K562 (cell line): ENCODE measurements around the gene CNTN4. TPM values are rescaled to one million over a fixed set of nuclear protein-coding genes. Genes with fewer than 3 reads are reported as not detected.

Experiments used
- ATAC-seq: fragments of 200-7000 bp; cut with Tn5 transposase; 3 replicates; pipeline ENCODE4 v1.9.1; 2020; ENCODE audit warnings: moderate library complexity
- BruUV-seq: library from RNA; stranded (reverse); fragments of 400-500 nt; replicated peaks from 2 replicates; lab custom pipeline; 2021; lab: Mats Ljungman, UMichigan
- CTCF ChIA-PET: fragments of 300-600 bp; formaldehyde crosslinking; extraction: SDS; loops from one replicate; lab custom pipeline; 2021; ENCODE audit warnings: low intra/inter-chr PET ratio; lab: Yijun Ruan, JAX
- POLR2A ChIA-PET: fragments of 300-600, 350-650 bp; sonication (Branson Sonifier 250); formaldehyde crosslinking; extraction: SDS; loops from one replicate; lab custom pipeline; 2021; ENCODE audit warnings: antibody characterized with exemption, inconsistent platforms; lab: Yijun Ruan, JAX
- DNase-seq, 4 experiments: peaks; one replicate each; pipeline versions ENCODE4 v3.0.0 to v3.0.0-alpha.2; 2011 to 2018; ENCODE audit warnings: low spot score in 3 of 4, mixed read lengths in 3 of 4; ENCODE audit errors: extremely low read depth in 1 of 4
- FAIRE-seq: peaks from 2 replicates; lab custom pipeline; 2011; peaks lifted over from hg19 to GRCh38; lab: Jason Lieb, UNC
- H2AFZ ChIP-seq: 2 replicates; pipeline ENCODE4 v1.6.0; 2011; ENCODE audit warnings: low read depth, low read length, control low read depth, inconsistent platforms
- H3K27ac ChIP-seq: fragments of 200-600 bp; 3 replicates; pipeline ENCODE4 v1.8.0; 2011; ENCODE audit warnings: low read depth, mild to moderate bottlenecking, control low read depth, inconsistent platforms, low read length, moderate library complexity, mixed read lengths; ENCODE audit errors: extremely low read depth
- H3K27me3 ChIP-seq, 2 experiments: fragments of 300-600 bp in 1 of 2; 2 replicates in 1 of 2; 3 replicates in 1 of 2; pipeline versions ENCODE4 v1.6.0 to v1.8.0; 2011; ENCODE audit warnings: inconsistent platforms in 2 of 2, low read length in 2 of 2, mild to moderate bottlenecking in 1 of 2, mixed read lengths in 1 of 2, moderate library complexity in 1 of 2; ENCODE audit not compliant: control insufficient read depth in 2 of 2, insufficient read depth in 2 of 2
- H3K36me3 ChIP-seq: fragments of 300-600 bp; 3 replicates; pipeline ENCODE4 v1.8.0; 2011; ENCODE audit warnings: mild to moderate bottlenecking, low read length, inconsistent platforms; ENCODE audit not compliant: control insufficient read depth, insufficient read depth
- H3K4me1 ChIP-seq, 2 experiments: fragments of 200-600 bp in 1 of 2; replicated peaks in 1 of 2; 2 replicates in 1 of 2; 3 replicates in 1 of 2; pipeline versions ENCODE4 v1.5.1 to v1.8.0; 2011; ENCODE audit warnings: inconsistent platforms in 2 of 2, low read length in 2 of 2, mild to moderate bottlenecking in 1 of 2, mixed read lengths in 1 of 2, moderate library complexity in 1 of 2; ENCODE audit not compliant: control insufficient read depth in 2 of 2, insufficient read depth in 2 of 2
- H3K4me2 ChIP-seq: 2 replicates; pipeline ENCODE4 v1.6.1; 2011; ENCODE audit warnings: low read length, control low read depth, inconsistent platforms, mixed read lengths; ENCODE audit not compliant: insufficient read depth
- H3K4me3 ChIP-seq: fragments of 200-600 bp; sonication (generic), shearing (Covaris generic); 2 replicates; pipeline ENCODE4 v1.5.1; 2016; ENCODE audit warnings: control low read depth, inconsistent platforms
- H3K79me2 ChIP-seq: fragments of 200-600 bp; 3 replicates; pipeline ENCODE4 v1.8.0; 2011; ENCODE audit warnings: low read length, inconsistent platforms; ENCODE audit not compliant: control insufficient read depth, insufficient read depth
- H3K9ac ChIP-seq, 2 experiments: 2 replicates each; pipeline versions ENCODE4 v1.6.0 to v1.6.1; 2011; ENCODE audit warnings: low read depth in 2 of 2, low read length in 2 of 2, control low read depth in 1 of 2, inconsistent platforms in 1 of 2, mild to moderate bottlenecking in 1 of 2, mixed read lengths in 1 of 2; ENCODE audit not compliant: insufficient read depth in 1 of 2
- H3K9me1 ChIP-seq: one replicate; pipeline ENCODE4 v1.6.0; 2011; ENCODE audit warnings: inconsistent platforms, mild to moderate bottlenecking, low read length, moderate library complexity; ENCODE audit not compliant: control insufficient read depth, insufficient read depth
- H3K9me3 ChIP-seq: replicated peaks from 2 replicates; pipeline ENCODE4 v1.5.1; 2011; ENCODE audit warnings: low read depth, low read length, inconsistent platforms; ENCODE audit not compliant: control insufficient read depth, insufficient read depth
- H4K20me1 ChIP-seq: replicated peaks from 2 replicates; pipeline ENCODE4 v1.6.1; 2011; ENCODE audit warnings: low read length, inconsistent platforms, mixed read lengths; ENCODE audit not compliant: control insufficient read depth, insufficient read depth
- BRF1 ChIP-seq: IDR thresholded peaks from 3 replicates; pipeline ENCODE4 v1.6.1; 2011; ENCODE audit warnings: borderline replicate concordance, mild to moderate bottlenecking; ENCODE audit not compliant: insufficient read length; ENCODE audit errors: extremely low read depth
- ESRRB ChIP-seq: fragments of 250-450 bp; sonication (Bioruptor Pico); IDR thresholded peaks from 2 replicates; pipeline ENCODE4 v1.5.0; 2020; ENCODE audit warnings: mild to moderate bottlenecking, moderate library complexity, borderline replicate concordance
- KLF10 ChIP-seq: fragments of 250-450 bp; sonication (Bioruptor Pico); IDR thresholded peaks from 2 replicates; pipeline ENCODE4 v1.6.1; 2021; ENCODE audit warnings: matching md5 sums
- NFE2L1 ChIP-seq: fragments of 450-650 bp; IDR thresholded peaks from 2 replicates; pipeline ENCODE4 v1.6.1; 2016; ENCODE audit warnings: missing genetic modification characterization, low read depth, mild to moderate bottlenecking, missing compliant biosample characterization, moderate library complexity, borderline replicate concordance
- NFYB ChIP-seq: IDR thresholded peaks from 2 replicates; pipeline ENCODE4 v1.6.1; 2011; ENCODE audit warnings: mild to moderate bottlenecking, moderate library complexity; ENCODE audit not compliant: insufficient read length; ENCODE audit errors: extremely low read depth
- PHF21A ChIP-seq: fragments of 450-650 bp; IDR thresholded peaks from 2 replicates; pipeline ENCODE4 v1.6.1; 2017; ENCODE audit warnings: low read depth, borderline replicate concordance
- PKNOX1 ChIP-seq: fragments of 450-650 bp; IDR thresholded peaks from 2 replicates; pipeline ENCODE4 v1.6.1; 2016
- SP2 ChIP-seq: IDR thresholded peaks from 2 replicates; pipeline ENCODE4 v1.6.1; 2011; ENCODE audit warnings: mild to moderate bottlenecking, low read depth, low read length, moderate library complexity; ENCODE audit not compliant: poor library complexity, severe bottlenecking; ENCODE audit errors: extremely low read depth
- STAT5A ChIP-seq: IDR thresholded peaks from 2 replicates; pipeline ENCODE4 v1.6.1; 2012; ENCODE audit warnings: low read length, inconsistent platforms, borderline replicate concordance
- THAP7 ChIP-seq: fragments of 250-450 bp; sonication (Bioruptor Pico); IDR thresholded peaks from 2 replicates; pipeline ENCODE4 v1.5.0; 2021
- THRA ChIP-seq: fragments of 450-650 bp; IDR thresholded peaks from 2 replicates; pipeline ENCODE4 v1.6.1; 2017; ENCODE audit warnings: mild to moderate bottlenecking, moderate library complexity
- ZBTB7A ChIP-seq: IDR thresholded peaks from 2 replicates; pipeline ENCODE4 v1.6.1; 2011; ENCODE audit warnings: low read depth, mild to moderate bottlenecking, low read length, moderate library complexity, borderline replicate concordance; ENCODE audit not compliant: control insufficient read depth
- ZKSCAN8 ChIP-seq: fragments of 200-800 bp; sonication (Bioruptor generic); IDR thresholded peaks from 2 replicates; pipeline ENCODE4 v1.6.1; 2016; ENCODE audit warnings: missing genetic modification characterization, missing compliant biosample characterization
- ZNF431 ChIP-seq: sonication (generic); formaldehyde crosslinking; IDR thresholded peaks from 2 replicates; pipeline ENCODE4 v1.8.0; 2022; ENCODE audit warnings: mild to moderate bottlenecking, missing genetic modification reagents
- ZNF57 ChIP-seq: fragments of 450-650 bp; formaldehyde crosslinking; IDR thresholded peaks from 2 replicates; pipeline ENCODE4 v1.4.0; 2020; ENCODE audit warnings: mild to moderate bottlenecking, moderate library complexity
- ZNF589 ChIP-seq: fragments of 200-800 bp; sonication (Bioruptor generic); IDR thresholded peaks from 2 replicates; pipeline ENCODE4 v1.6.1; 2016; ENCODE audit warnings: low read depth, missing genetic modification characterization, missing compliant biosample characterization
- ZNF766 ChIP-seq: fragments of 200-800 bp; sonication (Bioruptor generic); conservative IDR thresholded peaks from 2 replicates; pipeline ENCODE4 v1.6.1; 2016; ENCODE audit warnings: missing genetic modification characterization, missing compliant biosample characterization
- WGBS: fragments of 100-300 bp; shearing (Covaris generic); methylation state at CpG from one replicate; pipeline ENCODE4 v1.1.6; 2016; ENCODE audit warnings: low coverage, mixed read lengths; ENCODE audit not compliant: insufficient coverage; ENCODE audit errors: missing lambda C conversion rate; 5-methylcytosine and 5-hydroxymethylcytosine counted together
- in situ Hi-C: fragments of 300-500 bp; cut with MboI; formaldehyde crosslinking; loops from 4 replicates; pipeline ENCODE4 v1.15.0; 2018; ENCODE audit warnings: inconsistent platforms, mixed read lengths
- intact Hi-C: fragments of 100-400 bp; cut with micrococcal nuclease; formaldehyde crosslinking; loops from 2 replicates; pipeline ENCODE4 v1.14.2; 2022
- polyA plus RNA-seq, 8 experiments: library from polyadenylated mRNA; depleted of rRNA in 4 of 8; stranded (reverse) in 5 of 8; unstranded in 3 of 8; fragments of >200 nt; fragmentation: Nextera tagmentation in 2 of 8; fragmentation: Illumina TruSeq in 1 of 8; extraction: Ambion mirVana in 2 of 8; extraction: Trizol in 1 of 8; gene quantifications; 2 replicates each; pipeline versions ENCODE4 v1.2.1 to v1.2.3, GENCODE V29; 2011 to 2014; ENCODE audit warnings: inconsistent platforms in 1 of 8, missing spikeins in 1 of 8
- total RNA-seq, 7 experiments: library from RNA; depleted of rRNA in 6 of 7; stranded (reverse); fragments of >200 nt in 6 of 7; fragmentation: Illumina TruSeq in 2 of 7; extraction: Trizol in 2 of 7; gene quantifications; 2 replicates each; pipeline versions ENCODE4 v1.2.1 to v1.2.3, GENCODE V29; 2011 to 2021; ENCODE audit warnings: low replicate concordance in 1 of 7

Gene CNTN4
- total and polyA plus RNA-seq, 9 of the 15 experiments (the other 6 are each of a cell fraction or from before 2014, with no cell fraction given), result not detected

- no peak for ATAC-seq
- in situ Hi-C loops, result no loop called here
- WGBS, result 0% methylated on average over 2 of the region's 2 CpGs
These were observed 406.2 kb downstream of the CNTN4 start for GRCh38 chr3:2504912-2505311.

More at GRCh38 chr3:2504912-2505311, 406.2 kb downstream of the CNTN4 start:
- Histone ChIP-seq H4K20me1 (no peaks in the 10 kb centered on the region), H3K79me2 (no peaks in the 10 kb centered on the region), H3K9me3 (0 out of 2 replicates have a peak, but pooled peaks cover 2% of the 10 kb centered on the region), H3K9me1 (no peaks in the 10 kb centered on the region), H3K27ac (no peak overlapping the region), H3K9ac (no peak overlapping the region), H3K4me3 (no peak overlapping the region), H2AFZ (no peak overlapping the region), H3K36me3 (no peaks in the 10 kb centered on the region), H3K27me3 (no peaks in the 10 kb centered on the region), H3K4me1 (no peaks in the 10 kb centered on the region), H3K4me2 (no peak overlapping the region)
- no peak for TF ChIP-seq ZNF57 (CRISPR knock-in tag)
- no peak for TF ChIP-seq ZKSCAN8 (CRISPR knock-in tag)
- no peak for TF ChIP-seq ZNF589 (CRISPR knock-in tag)
- no peak for TF ChIP-seq BRF1
- no peak for TF ChIP-seq THAP7
- TF ChIP-seq PKNOX1, result no peak
- TF ChIP-seq NFE2L1 (tag), result no peak
- no peak for TF ChIP-seq PHF21A
- no peak for TF ChIP-seq ZNF766 (CRISPR knock-in tag)
- no peak for TF ChIP-seq SP2
- TF ChIP-seq ESRRB, result no peak
- no peak for TF ChIP-seq ZNF431 (CRISPR knock-in tag)
- TF ChIP-seq ZBTB7A, result no peak
- TF ChIP-seq STAT5A, result no peak
- no peak for TF ChIP-seq KLF10 (CRISPR knock-in tag)
- TF ChIP-seq THRA, result no peak
- no peak for TF ChIP-seq NFYB
- no TSS peak for BruUV-seq
- ChIA-PET CTCF (no interaction called here), POLR2A (no interaction called here)
- FAIRE-seq (no peak), DNase-seq (no peak)
- intact Hi-C loops, result no loop called here
